ENCODE data around the gene FGGY.
"Not testable (repeated sequence)": the region's sequence is repeated elsewhere in the genome, so short reads cannot be mapped to it uniquely, and the experiment has no call there.

FGGY gene

DNA sequence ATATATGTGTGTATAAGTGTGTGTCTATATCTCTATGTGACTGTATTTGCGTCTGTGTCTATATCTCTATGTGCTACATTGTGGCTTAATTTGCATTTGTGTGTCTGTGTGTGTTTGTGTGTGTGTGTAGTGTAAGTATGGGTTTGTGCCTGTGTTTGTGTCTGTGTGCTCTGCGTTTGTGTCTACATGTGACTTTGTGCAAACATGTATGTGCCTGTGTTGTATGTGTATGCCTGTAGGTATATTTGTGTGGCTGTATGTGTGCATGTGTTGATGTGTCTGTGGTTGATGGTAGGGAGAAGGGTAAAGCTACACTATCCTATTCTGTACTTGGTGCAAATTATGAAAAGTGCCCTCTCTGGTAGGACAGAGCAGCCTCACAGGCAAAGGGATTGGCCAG is 7.3 kb upstream of the FGGY start:
- DNase-seq, result no peak

DNA sequence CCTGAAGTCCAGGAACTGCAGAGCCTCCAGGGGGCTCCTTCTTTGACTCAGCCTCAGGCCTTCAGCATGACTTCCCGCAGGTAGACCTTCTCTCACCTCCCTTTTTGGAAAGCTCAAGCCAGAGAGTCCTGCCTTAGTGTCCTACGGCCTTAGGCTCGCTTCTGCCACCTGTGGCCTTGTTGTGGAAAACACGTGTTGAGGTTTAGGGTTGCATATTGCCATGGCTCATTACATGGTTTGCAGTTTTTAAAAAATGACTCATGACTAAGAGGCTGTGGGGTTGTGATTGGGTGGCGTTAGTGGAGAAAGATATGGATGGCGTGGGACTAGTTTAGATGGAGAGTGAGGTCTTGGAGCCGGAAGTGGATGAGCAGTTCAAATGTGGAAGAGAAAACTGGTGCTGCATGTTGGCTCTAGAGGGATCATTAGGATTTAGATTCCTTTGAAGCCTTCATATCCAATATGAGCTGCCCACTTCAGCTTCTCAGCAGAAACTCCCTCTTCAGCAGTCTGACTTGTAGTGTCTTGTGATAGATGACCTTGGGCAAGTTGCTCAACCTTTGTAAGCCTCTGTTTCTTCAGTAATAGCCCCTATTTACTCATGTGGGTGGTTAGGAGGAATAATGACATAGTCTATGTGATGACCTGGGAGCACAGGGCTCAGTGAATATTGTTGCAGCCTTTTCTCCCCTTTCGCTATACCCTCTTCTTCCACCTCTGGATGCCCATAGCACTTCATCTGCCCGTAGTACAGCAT is 6.5 kb upstream of the FGGY start:
- DNase-seq, result no peak

DNA sequence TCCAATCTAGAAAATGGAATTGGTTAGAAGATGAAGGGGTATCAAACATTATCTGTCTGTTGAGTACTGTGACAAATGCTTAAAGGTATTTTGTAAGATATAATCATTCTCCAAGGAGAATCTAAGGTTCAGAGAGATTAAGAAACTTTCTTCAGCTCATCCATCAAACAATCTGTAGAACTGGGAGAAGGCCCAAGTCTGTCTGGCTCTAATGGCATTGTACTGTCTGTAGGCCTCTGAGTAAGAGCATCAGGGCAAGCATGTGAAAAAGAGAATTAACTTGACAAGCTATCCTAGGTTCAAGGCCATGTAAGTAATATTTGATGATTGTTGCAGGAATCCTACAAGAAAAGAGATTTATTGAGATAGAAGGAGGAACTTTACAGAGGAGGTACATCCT is 5.3 kb upstream of the FGGY start:
- DNase-seq, result no peak

DNA sequence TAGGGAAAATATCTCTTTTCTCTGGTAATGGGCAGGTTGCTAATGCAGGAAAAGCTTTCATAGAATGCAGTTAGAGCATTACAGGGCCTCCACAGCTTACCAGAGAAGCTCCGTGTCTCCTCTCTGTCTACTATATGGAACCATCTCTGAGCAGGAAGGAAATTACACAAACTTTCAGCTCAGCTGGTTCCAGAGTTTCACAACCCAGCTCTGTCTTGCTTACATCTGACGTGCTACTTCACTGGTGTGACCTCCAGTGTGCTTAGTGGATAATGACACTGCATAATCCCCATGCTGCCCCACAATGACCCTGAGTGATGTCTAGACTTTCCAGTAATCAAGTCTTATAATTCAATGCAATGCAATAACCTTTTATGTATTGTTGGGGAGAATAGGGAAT is 4.3 kb upstream of the FGGY start:
- no peak for DNase-seq

DNA sequence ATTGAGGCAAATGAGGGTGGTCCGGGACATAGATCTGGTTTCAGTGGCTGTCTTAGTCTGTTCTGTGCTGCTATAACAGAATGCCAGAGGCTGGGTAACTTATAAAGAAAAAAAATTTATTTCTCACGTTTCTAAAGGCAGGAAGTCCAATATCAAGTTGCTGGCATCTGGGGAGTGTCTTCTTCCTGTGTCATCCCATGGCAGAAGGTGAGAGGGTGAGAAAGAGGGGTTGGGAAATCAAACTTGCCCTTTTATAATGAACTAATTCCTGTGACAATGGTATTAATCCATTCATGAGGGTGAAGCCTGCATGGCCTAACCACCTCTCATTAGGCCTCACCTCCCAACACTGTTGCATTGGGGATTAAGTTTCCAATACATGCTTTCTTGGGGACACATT is 3.7 kb upstream of the FGGY start:
- DNase-seq, result no peak

DNA sequence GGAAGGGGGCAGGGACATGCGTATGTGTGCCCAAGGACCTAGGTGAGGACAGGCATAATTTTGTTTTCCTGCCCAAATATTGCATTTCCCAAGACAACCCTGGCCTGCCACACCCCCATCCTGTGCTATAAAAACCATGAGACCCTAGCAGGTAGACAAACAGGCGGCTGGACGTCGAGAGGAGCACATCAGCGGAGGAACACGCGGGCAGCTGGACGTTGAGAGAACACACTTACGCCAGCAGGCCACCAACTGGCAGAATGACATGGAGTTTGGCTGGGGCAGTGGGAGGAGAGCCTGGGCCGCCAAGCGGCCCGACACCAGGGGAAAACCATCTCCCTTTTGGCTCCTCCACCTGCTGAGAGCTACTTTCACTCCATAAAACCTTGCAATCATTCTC is 3.0 kb upstream of the FGGY start:
- no peak for DNase-seq

DNA sequence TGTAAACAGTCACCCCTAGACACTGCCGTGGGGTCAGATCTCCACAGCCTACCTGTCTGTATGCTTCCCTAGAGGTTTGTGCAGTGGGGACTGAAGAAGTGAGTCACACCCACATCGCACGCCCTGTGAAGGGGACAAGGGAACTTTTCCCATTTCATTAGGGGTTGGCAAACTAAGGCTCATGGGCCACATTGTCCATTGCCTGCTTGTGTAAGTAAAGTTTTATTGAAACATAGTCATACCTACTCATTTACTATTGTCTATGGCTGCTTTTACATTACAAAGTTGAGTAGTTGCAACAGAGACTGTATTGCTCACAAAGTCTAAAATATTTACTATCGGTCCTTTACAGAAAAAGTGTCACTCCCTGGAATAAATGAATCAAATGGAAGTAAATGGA is 2.5 kb upstream of the FGGY start:
- DNase-seq, result no peak

DNA sequence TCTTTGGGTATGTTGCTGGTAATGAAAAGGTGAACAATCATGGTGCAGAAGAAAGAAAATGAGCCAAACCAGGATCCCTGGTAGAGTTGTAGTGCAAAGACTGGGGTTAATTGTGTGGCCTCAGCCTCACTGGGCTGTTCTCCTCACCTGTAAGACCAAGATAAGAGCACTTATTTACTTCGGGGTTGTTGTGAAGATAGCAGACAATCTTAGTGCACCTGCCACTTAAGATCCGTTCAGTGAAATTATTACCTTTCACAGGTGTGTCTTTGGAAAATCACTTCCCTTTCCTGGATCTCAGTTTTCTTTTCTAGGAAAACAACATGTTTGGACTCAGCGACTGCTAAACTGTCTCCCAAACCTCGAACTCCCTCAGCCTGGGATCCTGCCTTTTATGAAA is 1.3 kb upstream of the FGGY start:
- DNase-seq, result no peak

DNA sequence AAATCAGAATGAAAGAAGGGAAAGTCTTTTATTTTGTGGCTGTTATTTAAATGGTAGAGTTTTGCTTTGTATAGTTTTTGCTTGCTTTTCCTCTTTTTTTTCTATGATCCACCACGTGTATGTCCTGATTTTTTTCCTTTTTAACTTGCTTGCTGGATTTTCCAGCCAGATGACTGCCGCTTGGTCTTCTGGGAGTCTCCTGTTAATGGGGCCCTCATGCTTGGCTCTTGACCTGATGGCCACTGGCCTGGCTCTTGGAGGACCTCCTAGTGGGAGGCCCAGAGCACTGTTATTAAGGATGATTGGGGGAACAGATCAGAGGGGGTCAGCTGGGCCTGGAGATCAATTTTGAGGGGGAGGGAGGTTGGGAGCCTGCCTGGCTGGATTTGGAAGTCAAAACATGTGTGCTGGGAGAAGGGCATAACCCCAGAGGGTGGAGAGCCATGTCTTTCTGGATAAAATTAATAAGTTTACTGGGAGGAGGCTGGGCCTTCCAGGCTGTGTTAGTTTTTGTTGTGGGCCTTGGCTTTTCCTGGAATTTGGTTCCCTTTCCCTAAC is 1.2 kb downstream of the FGGY start:
- no peak for DNase-seq

DNA sequence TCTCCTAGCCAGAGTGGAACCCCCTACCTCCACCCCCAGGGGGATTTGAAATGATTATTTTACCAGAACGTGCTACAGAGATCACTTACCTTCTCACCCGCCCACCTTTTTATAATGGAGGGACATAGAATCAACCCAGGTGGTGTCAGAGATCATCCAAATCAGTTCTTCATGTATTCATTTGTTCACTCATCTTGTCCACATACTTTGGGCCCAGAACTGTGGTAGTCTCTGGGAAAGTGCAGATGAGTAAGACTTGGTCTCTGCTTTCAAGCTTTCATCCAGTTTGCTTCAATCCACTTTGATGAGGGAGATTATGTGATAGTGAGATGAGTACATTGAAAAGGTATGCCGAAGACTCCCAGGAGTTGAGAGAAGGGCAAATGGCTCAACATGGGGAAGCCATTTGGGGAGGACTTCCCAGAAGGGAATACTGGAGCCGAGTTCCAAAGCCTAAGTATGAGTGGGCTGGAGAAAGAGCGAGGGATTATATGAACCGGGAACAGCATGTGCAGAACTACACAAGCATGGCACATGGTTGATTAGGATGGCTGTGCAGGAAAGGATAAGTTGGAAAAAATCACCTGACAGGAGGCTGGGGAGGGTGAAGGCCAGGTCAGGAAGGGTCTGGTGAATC is 1.9 kb downstream of the FGGY start:
- DNase-seq, result no peak

DNA sequence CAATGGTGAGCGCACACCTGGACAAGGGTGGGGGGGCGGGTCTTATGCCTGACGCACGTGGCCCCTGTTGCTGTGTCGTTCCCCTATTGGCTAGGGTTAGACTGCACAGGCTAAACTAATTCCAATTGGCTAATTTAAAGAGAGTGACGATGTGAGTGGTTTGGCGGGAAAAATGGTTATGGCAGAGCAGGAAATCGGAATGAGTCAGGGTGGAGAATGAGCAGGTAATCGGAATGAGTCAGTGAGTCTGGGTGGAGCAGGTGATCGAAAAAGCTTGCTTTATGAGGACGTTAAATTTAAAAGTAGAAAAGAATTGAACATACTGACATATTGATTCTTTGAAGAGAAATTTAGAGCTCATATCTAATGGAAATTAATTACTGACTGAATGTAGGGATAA is 2.8 kb downstream of the FGGY start:
- not testable (repeated sequence) for DNase-seq

DNA sequence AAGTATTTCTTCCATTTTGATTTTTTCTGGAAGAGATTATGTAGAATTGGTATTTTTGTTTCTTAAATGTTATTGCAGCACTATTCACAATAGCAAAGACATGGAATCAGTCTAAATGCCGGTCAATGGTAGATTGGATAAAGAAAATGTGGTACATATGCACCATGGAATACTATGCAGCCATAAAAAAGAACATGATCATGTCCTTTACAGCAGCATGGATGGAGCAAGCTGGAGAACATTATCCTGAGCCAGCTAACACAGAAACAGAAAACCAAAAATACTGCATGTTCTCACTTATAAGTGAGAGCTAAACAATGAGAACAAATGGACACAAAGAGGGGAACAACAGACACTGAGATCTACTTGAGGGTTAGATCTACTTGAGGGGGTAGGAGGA is 5.4 kb downstream of the FGGY start:
- no peak for DNase-seq

DNA sequence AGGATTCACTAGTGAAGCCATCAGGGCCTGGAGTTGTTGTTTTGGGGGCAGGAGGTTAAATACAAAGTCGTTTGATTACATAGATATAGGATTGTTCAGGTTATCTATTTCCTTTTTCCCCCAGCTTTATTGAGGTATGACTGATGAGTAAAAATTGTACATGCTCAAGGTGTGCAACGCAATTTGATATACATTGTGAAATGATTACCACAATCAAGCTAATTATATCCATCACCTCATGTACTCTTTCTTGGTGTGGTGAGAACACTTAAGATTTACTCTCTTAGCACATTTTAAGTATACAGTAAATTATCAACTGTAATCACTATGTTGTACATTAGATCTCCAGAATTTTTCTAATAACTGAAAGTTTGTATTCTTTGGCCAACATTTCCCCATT is 6.0 kb downstream of the FGGY start:
- no peak for DNase-seq

DNA sequence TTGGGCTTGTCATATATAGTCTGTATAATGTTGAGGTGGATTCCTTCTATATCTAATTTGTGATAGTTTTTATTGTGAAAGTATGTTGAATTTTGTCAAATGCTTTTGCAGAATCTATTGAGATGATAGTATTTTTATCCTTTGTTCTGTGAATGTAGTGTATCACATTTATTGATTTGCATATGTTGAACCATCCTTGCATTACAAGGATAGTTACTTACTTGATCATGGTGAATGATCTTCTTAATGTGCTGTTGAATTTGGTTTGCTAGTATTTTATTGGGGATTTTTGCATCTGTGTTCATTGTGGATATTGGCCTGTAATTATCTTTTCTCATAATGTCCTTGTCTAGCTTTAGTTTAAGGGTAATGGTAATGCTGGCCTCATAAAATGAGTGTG is 8.3 kb downstream of the FGGY start:
- no peak for DNase-seq

DNA sequence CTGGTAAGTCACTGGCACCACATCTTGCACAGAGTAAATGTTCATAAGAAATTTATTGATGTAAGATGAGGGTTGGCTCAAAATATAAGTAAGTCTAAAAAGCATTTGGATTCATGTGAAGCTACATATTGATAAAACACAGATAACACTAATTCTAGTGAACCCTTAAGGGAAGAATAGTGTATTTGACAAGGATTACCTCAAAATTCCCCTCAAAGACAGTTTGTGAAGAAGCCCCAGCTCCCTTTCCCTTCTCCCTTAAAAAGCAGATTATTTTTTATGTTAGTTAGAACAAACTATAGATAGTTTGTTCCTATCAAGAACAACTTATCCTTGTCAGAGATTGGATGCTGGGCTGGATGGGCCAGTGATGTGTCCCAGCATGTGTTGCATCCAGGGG is 10.7 kb downstream of the FGGY start:
- DNase-seq, result no peak

DNA sequence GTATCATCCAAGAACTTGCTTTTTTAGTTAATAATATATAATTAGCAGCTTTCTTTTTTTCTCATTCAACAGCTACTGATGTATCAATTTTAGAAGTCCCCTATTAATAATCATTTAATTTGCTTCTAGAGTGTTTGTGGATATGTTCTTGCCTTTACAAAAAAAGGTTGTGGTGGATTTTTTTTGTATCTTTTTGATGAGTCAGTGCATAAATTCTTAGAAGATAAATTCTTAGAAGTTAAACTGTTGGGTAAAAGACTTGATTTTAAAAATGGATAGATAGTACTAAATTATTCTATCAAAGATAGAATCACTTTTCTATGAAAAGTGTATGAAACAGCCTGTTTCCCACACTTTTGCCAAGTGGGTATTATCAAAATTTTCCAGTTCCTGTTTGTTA is 11.9 kb downstream of the FGGY start:
- DNase-seq, result no peak

DNA sequence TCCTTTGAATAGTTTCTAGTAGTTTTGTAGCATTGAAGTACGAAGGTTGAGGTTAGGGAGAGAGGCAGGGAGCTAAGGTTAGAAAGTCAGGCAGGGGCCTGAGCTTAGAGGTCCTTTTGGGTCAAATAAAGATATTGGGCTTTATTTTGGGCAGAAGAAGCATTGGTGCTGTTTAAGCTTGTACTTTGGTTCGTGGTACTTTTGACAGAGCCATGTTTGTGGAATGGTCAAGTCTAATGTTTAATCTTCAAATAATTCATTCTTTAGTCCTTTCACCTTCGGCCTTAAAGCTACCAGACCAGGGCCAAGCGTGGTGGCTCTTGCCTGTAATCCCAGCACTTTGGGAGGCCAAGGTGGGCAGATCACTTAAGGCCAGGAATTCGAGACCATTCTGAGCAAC is 12.5 kb downstream of the FGGY start:
- no peak for DNase-seq

DNA sequence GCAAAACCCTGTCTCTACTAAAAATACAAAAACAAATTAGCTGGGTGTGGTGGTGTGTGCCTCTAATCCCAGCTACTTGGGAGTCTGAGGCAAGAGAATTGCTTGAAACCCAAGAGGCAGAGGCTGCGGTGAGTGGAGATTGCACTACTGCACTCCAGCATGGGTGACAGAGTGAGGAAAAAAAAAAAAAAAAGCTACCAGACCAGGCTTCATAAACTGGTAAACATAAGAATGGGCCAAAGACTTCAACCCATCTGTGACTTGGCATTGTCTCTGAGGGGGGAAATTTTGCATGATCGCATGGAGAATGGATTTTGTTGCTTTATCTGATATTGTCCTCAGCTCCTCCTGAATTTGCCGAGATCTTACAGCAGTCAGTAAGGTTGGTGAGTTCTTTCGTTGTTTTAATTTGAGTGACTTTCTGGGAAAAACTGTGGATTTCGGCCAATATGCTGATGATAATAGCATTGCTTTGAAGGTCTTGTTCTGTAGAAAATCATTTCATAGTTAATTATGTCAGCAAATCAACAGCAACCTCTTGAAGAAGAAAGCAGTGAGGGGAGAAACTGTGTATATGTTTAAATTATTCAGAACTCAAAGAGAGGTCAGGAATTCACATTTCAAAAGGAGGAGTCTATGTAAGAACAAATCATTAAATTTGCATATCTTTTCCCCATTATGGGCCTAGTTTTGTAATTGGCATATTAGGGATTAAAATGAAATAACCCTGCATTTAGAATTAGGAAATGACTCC is 13.1 kb downstream of the FGGY start:
- no peak for DNase-seq

DNA sequence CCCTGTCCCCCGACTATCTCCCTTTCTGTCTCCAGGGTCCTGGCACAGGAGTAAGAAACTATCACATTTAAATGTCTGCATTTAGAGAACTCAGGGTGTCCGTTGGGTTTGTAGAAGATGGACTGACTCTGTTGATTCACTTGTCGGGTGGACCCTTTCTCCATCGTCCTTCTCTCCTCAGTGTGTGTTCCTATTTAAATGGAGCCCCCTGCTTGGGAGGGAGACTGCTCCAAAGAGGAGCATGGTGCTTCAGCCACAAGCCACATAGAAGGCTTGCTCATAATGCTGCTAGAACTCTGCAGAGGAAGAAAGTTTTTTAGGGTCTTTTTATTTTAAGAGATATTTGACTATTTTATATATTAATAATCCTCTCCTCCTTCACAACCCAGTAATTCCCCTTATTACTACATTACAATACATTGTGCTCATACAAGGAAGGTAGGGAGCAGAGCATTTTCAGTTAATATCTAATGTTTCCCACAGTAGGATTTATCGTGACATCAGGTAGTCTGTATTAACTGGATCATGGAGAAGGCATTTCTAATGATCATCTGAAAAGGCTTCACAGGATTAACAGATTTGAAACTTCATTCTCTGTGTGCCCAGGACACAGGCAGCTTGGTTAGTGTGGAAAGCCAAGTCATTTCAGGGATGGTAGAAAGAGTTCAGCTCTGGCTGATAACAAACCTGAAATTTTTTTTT is 13.8 kb downstream of the FGGY start:
- DNase-seq, result no peak

DNA sequence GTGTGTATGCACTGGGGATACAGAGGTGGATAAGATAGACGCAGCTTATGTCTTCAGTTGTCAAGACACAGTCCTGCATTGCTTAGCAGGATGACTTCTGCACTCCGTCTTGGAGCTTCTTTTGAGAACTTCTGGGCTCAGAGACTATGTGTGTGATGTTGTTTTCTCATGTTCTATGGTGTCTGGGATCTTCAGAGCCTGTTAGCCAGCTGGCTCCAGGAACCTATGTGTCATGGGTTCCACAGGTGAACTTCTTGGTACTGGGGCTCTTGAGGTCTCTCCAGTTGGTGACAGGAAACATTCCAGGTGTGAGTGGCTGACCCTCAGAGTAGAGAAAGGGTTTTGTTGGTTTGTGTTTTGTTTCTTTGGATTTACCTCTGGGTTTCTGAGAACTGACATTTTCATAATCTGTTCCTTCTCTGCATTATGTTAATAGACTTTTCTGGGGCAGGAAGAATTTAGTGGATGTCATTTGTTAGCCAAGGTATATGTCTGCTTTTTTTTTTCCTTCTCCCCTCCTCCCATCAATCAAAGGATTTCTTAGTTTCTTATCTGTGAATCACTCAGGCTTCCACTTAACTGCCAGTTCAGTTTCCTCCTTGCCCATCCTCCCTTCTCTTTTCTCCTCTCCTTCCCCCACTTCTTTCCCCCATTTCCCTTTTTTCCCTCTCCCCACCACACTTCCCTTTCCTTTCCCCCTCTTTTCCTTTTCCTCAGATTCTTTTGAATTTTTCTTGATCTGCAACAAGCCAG is 18.1 kb downstream of the FGGY start:
- DNase-seq, result no peak

DNA sequence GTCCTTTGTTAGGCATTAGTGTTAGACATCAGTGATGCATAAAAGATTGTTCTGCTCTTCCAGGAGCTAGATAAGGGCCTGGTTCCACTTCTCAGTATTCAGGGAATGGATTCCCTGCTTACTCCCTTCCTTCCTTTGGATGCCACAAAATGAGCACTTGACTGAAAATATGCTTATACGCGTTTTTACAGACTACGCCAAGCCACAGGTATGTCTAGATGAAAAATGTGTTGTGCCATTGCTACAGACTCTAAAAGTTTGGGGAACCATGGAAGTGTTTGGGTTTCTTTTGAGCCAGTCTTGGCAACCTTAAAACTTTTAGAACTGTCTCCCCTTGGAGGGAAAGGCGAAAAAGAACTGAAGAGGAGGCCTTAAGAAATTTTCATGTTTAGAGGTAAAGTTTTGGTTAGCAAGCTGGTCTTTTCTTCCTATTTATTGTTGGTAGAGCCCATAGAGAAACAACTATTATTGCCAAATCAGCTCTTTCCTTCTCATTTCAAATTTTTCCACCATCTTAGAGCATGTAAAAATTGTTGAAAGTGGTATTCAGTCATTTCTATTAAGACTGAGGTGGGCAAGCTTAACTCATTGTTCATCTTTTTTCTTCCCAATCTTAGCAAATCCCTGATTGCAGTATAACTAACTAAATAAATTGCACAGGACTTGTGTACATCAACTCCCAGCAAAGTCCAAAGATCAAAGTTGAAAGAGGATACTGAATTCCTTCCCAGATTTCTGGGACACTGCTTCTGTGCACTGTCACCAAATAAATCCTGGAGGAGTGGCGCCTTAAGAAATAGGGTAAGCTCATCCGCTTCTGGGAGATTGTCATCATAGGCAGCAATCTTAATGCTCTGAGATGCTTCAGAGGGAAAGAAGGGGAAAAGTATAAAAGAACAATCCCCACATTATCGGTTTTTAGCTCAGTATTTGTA is 18.9 kb downstream of the FGGY start:
- DNase-seq, result no peak

Data from NCI-H1436 treated with DMSO at 0.1 percent for 48 hours (cell line).